Right renal pelvis (tissue), 4 donors: Measurements from ENCODE around the gene RTN1. TPM values are rescaled to one million over a fixed set of nuclear protein-coding genes. Genes with fewer than 3 reads are reported as not detected.
"Not testable (repeated sequence)": the region's sequence is repeated elsewhere in the genome, so short reads cannot be mapped to it uniquely, and the experiment has no call there.

Experiments used
- DNase-seq, 4 donors: peaks; one replicate each; pipeline ENCODE4 v3.0.0-alpha.2; 2013; ENCODE audit warnings: low read depth in 4 of 4, low spot score in 3 of 4, missing footprints in 1 of 4
- polyA plus RNA-seq, 4 donors: library from polyadenylated mRNA; unstranded; fragments of 120-200 nt; gene quantifications; one replicate each; pipeline ENCODE4 v1.2.1, GENCODE V29; 2013; ENCODE audit not compliant: insufficient read length in 4 of 4

Gene RTN1
- polyA plus RNA-seq, 4 donors, result 3.2 to 6.9 (median 3.8) TPM

DNA sequence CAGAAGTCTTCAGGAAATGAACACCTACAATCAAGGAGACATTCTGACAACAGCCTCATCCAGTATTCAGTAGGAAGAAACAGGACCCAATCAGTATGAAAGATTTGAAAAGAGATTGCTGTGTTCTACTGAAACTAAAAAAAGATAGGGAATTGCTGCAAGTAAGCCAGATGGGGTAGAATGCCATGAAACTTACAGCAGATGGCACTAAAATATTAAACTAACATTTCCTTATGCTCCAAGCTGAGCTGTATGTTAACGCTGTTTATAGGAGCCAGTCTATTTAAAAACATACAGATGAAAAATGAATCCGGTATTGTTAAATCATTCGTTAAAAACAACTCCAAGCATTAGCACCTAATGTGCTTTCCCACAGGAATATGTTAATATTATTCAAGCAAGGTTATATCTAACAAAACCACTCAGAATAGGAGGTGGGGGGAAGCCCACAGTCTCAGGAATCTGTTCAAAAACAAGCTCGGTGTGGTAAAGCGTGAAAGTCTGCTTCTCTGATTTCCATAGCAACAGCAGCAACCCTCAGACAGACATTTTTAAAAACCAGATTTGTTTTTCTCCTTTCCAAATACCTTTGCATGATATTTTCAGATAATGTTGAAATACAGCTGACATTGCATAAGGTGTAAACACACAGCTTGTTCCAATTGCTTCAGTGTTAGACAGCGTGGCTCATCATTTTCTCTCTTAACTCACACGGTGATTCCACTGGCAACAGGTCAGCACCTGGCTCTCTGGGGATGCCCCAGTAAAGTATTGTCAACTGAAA, 162.6 kb downstream of the RTN1 start:
- DNase-seq, result peak in 1 of 4 donors; percentile 1

DNA sequence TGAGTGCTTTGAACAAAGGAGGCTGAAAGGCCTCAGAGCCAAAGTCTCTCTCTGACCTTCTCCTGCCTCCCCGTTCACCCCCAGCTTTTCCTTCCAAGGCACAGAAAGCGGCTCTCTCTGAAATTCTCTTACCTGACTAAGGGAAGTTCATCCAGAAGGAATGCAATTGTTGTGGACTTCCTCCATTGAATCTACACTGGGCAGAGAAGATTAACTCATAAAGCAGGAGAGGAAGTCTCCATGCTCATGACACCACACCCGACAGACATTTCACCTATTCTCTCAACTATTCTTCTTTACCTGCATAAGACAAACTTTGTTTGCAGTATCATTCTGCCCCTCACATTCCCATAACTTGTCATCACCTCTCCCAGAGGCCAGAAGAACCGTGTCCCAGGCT, 164.7 kb downstream of the RTN1 start:
- DNase-seq, result no peak

DNA sequence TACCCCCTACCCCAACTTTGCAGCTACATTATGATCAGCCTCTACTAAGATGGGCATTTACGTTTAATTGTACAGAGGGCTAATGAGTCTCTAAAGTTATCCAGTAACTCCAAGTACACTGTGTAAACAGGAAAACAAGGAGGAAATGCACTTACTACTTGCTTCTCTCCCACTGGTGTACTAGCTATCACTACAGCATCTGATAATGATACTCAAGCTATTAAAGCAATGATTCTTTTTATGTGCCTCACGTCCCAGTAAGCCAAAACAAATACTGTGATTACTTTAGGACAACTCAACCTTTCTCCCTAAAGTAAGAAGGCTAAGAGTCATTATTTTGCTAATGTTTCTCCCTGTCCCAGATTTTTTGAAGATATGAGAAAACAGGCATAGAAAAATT, 165.3 kb downstream of the RTN1 start:
- DNase-seq, result no peak

DNA sequence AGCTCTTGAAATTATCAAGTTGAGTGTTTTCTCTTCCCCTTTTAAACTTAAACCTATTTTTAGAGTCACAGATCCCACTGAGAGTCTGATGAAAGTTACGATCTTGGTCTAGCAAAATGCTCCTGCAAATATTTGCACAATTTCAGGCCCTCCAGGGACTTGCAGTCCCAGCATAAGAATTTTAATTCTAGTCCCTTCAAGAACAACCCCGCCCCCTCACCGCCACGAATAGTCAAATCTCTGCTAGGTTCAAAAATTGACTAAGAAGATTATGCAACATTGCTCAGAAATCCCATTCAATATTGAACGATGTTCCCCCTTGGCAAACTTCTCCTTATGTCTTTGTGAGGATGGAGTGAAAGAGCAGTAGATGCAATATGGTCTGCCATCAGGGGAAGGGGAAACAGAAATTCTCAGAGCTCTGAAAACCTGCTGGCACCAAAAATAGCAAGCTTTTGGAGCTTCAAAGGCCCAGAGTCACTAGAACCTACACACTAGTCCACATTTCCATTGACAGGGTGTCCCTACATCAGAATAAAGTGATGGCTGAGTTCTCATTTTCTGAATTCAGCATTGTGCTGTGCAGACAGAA, 166.4 kb downstream of the RTN1 start:
- DNase-seq, result no peak

DNA sequence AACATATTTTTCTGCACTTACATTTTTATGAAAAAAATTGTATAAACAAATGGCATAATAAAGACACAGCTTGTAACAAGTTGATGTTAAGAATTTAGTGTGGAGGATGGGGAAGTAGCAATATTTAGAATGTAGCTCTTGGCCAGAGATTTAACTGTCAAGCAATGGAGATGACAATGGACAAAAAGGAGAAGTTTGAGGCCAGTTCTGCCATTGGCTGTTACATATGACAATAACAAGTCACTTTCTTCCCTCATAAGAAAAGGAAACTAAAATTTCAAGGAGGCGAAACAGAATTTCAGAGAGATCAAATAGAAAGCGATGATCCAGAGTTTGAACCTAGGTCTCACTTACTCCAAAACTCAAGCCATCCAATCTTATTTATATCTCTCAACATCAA, 171.1 kb downstream of the RTN1 start:
- no peak for DNase-seq

DNA sequence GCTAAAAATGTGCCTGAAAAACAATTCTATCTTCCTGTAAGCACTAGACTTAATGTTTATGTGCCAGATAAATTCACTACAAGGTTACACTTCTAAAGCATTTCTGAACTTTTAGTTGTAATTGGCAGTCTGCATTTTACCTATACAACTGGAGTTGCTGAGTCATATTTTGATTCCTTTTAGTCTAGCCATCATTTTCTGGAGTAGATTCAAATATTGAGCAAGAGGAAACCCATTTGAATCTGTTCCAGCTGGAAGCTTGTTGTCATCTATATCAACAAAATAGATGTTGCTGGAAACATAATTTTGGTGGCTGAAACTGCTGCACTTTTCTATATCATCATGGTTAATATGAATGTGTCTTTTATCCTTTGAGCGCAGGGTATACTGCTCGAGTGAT, 171.8 kb downstream of the RTN1 start:
- DNase-seq, result no peak

DNA sequence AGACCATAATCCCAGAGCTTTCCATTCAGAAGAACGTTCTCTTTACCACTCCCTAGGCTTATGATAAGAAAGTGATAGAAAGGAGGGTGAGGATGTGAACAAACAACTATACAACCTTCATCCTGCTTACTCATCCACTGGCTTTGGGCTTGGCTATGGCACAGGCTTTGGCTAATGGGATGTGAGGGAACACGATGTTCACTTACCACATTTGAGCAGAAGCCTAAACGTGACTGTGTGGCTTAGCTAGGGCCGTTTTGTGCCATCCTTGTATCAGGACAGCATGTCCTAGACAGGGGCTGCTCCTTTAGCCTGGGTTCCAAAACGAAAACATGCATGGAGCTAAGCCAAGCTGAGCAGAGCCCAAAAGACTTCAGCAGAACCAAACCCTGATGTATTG, 175.4 kb downstream of the RTN1 start:
- DNase-seq, result no peak

DNA sequence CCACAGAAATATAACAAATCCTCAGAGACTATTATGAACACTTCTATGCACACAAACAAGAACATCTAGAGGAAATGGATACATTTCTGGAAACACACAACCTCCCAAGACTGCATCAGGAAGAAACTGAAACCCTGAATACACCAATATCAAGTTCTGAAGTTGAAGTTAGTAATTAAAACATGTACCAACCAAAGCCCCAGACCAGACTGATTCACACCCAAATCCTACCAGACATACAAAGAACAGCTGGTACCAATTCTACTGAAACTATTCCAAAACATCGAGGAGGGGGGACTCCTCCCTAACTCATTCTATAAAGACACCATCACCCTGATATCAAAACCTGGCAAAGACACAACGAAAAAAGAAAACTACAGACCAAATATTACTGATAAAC, 179.3 kb downstream of the RTN1 start:
- DNase-seq, result no peak

DNA sequence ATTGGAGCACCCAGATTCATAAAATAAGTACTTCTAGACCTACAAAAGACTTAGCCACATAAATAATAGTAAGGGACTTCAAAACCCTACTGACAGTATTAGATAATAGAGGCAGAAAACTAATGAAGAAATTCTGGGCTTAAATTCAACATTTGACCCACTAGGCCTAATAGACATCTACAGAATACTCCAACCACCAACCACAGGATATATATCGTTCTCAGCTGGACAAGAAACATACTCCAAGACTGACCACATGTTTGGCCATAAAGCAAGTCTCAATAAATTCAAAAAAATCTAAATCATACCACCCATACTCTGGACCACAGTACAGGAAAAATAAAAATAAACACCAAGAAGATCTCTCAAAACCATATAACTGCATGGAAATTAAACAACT, 180.2 kb downstream of the RTN1 start:
- no peak for DNase-seq

DNA sequence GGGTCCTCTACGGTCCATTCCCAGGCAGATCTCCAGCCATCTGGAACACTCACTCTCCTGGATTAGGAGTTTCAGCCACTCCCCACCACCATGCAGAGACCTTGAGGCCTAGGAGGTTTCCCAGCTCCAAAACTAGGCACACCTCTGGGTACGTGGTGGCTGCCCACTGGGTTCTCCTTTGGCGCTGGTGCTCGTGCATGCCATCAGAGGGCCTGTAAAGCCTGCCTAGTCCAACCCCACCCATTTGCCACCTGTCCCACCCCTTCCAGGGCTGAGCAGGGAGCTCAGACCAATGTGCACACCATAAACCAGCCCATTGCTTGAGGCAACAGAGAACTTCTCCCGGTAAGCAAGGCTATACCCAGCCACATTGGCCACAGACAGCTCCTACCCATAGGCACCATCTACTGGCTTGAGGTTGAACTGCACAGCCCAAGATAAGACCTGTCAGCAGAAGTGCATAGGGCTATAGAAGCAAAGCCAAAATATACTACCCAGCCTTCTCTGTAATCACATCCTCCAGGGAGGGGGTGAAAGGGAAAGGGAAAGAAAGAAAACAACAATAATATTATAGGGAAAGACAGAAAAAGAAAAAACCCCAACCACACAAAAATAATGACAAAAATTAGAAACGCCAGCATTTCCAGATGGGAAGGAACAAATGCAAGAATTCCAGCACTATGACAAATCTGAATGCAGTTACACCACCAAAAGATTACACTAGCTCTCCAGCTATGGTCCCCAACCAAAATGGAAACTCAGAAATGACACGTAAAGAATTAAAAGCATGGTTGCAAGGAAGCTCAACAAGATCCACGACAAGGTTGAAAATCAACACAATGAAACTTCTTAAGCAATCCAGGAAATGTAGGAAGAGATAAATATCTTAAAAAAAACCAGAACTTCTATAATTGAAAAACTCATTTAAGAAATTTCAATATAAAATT, 182.1 kb downstream of the RTN1 start:
- DNase-seq, result peak in 1 of 4 donors; percentile 18

DNA sequence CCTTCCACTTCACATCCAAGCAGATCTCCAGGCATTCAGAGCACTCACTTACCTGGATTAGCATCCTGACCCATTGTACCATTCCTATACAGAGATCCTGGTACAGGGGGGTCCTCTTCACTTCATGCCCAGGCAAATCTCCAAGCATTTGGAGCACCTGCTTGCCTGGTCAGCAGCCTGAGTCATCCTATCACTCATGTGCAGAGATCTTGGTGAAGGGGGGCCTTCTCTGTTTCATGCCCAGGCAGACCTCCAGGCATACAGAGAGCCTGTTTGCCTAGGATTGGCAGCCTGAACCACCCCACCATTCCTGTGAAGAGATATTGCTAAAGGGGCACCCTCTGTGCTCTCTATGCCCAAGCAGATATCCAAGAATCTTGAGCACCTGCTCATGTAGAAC, 182.9 kb downstream of the RTN1 start:
- no peak for DNase-seq

DNA sequence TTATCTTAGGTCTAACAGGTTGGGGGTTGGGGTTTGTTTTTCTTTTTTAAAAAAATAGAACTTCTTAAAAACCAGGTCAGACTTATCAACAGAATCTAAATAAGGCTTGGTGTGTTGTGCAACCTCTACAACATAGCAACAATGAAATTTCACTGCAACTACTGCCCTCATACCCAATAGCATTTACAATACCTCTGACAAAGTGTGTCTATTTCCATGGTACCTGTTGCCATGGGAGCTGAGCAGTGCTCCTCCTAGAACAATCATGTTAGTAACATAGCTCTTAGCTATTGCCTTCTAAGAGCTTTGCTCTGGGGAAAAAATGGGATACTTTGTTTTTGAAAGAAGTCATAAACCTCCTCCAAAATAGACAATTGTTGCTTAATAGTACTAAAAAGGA, 190.7 kb downstream of the RTN1 start:
- peak in 1 of 4 donors; percentile 5 for DNase-seq

DNA sequence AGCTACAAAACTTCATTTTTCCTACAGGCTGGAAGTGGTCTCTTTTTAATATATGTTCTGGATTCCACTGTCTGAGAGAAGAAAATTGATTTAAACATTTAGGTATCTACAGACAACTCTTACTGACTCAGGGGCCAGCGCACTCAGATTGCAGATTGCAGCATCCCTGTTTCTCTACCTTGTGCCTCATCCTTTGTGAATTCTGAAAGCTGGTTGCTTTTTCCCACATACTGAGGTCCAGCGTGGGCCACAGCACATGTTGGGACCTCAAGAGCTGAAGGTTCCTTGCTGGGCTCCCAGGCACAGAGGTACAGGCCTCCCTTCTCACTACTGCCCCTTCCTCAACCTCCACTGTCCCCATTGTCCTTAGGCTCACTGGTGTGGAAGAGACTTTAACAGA, 192.2 kb downstream of the RTN1 start:
- DNase-seq, result no peak

DNA sequence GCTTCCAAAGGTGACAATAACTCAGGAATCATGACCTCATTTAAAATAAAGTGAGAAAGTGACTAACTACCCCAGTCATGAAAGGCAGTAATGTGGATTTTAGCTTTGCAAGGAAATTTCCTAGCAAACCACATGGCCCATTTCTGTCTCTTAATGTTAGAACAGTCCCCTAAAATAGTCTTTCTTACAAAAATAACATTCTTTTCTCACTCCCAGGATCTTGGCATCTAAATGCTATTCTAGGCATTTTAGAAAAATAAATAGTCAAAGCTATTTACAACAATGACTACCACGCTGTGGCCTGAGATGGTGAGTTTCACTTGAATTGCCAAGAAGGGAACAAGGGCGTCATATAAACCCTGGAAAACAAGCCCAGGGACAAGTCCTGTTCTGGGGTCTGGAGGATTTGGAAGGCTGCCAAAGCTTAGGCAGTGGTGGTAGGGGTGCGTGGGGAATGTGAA, 192.8 kb downstream of the RTN1 start:
- DNase-seq, result peak in 1 of 4 donors; percentile 1

DNA sequence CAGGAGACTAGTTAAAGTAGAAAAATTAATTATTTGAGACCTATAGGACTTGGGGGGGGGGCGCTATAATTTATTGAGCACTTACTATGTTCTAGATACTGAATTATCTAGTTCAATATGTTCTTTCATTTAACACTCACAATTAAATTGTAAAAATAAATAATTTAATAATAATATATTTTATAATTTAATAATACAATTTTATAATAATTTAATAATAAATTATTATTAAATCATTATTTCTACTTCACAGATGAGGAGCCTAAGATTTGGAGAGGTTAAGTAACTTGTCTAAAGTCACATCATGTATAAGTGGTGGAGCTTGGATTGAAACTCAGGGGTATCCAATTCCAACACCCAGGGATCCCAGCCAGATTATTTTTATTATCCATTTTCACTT, 195.2 kb downstream of the RTN1 start:
- DNase-seq, result no peak

DNA sequence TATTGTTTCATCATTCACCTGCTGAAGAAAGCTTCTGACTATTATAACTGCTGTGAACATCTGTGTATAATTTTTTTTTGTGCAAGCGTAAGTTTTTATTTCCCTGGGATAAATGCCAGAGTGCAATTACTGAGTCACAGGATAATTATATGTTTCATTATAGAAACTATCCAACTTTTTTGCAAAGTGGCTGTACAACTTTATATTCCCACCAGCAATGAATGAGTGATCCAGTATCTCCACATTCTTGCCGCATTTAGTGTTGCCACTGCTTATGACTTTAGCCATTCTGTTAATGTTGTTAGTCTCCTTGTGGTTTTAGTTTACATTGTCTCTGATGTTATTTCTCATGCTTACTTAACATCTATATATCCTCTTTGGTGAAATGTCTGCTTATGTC, 205.8 kb downstream of the RTN1 start:
- no peak for DNase-seq

DNA sequence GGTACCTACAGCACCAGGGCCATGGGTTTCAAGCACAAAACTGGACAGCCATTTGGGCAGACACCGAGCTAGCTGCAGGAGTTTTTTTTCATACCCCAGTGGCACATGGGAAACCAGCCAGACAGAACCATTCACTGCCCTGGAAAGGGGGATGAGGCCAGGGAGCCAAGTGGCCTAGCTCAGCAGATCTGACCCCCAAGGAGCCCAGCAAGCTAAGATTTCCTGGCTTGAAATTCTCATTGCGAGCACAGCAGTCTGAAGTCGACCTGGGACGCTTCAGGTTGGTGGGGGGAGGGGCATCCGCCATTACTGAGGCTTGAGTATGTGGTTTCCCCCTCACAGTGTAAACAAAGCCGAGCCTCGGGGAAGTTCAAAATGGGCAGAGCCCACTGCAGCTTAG, 212.8 kb downstream of the RTN1 start:
- no peak for DNase-seq

DNA sequence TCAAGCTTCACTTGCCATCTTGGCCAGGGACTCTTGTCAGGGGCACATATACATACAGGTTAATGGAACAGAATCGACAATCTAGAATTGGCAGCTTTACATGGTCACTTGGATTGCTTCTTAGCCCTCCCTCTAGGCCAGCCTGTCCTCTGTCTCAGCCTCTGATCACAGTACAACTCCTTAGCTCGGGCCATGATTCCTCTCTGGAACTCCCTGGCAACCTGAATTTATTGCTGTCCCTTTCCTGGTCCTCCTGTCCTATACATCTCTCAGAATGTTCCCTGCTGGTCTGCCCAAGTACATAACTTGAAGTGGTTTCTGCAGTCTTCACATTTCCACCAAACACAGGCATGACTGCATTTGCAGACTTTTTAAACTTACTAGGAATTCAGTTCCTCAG, 214.1 kb downstream of the RTN1 start:
- DNase-seq, result no peak

DNA sequence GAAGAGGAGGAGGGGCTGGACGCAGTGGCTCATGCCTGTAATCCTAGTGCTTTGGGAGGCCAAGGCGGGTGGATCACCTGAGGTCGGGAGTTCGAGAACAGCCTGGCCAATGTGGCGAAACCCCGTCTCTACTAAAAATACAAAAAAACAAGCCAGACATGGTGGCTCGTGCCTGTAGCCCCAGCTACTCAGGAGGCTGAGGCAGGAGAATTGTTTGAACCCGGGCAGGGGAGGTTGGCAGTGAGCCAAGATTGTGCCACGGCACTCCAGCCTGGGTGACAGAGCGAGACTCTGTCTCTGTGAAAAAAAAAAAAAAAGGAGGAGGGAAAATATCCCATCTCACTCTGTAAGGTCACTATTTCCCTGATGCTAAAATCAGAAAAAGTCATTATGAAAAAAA, 216.4 kb downstream of the RTN1 start:
- not testable (repeated sequence) for DNase-seq

DNA sequence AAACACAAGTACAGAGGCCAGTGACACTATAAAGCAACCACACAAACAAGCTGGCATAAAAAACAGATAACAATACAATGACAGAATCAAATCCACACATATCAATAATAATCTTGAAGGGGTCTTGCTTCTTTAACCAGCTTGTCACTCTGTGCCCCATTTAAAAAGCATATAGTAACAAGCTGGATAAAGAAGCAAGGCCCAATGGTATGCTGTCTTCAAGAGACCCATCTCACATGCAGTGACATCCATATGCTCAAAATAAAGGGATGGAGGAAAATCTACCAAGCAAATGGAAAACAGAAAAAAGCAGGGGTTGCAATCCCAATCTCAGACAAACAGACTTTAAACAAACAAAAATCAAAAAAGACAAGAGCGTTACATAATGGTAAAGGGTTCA, 223.7 kb downstream of the RTN1 start:
- not testable (repeated sequence) for DNase-seq

DNA sequence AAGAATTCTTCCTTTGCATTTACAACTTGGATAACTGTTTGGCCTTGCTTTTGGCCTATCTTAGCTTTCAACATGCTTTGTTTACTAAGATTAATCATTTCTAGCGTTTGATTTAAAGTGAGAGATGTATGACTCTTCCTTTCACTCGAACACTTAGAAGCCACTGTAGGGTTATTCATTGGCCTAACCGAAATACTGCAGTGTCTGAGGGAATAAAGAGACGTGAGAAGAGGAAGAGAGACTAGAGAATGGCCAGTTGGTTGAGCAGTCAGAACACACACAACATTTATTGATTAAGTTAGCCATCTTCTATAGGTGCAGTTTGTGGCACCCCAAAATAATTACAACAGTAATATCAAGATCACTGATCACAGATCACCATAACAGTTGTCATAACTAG, 231.7 kb downstream of the RTN1 start:
- no peak for DNase-seq
